HEK293T (cell line): ENCODE data around the gene JARID2.

ENCODE experiments used
- FOXA1 ChIP-seq: fragments of 450-650 bp; IDR thresholded peaks from 2 replicates; pipeline ENCODE4 v1.6.1; 2016; ENCODE audit warnings: mild to moderate bottlenecking
- FOXM1 ChIP-seq: fragments of 450-650 bp; IDR thresholded peaks from 2 replicates; pipeline ENCODE4 v1.6.1; 2017; ENCODE audit warnings: mild to moderate bottlenecking, borderline replicate concordance
- ZNF384 ChIP-seq: fragments of 450-650 bp; IDR thresholded peaks from 2 replicates; pipeline ENCODE4 v1.6.1; 2016

GRCh38 chr6:15389084-15389764 is 143.4 kb downstream of the JARID2 start:
- TF ChIP-seq ZNF384 (no peak), FOXM1 (no peak), FOXA1 (no peak)
